Stomach (tissue), 9 donors: ENCODE data around the gene RBMS1. TPM values are rescaled to one million over a fixed set of nuclear protein-coding genes. Genes with fewer than 3 reads are reported as not detected.

Experiments
- DNase-seq, 2 donors: peaks; one replicate each; pipeline versions ENCODE4 v3.0.0 to v3.0.0-alpha.2; 2013 to 2019
- H3K27ac ChIP-seq, 5 donors: fragments of 200-600 bp in 4 of 5; sonication (generic) in 4 of 5; one replicate each; pipeline ENCODE4 v1.5.1; 2013 to 2019; ENCODE audit warnings: mild to moderate bottlenecking in 1 of 5, moderate library complexity in 1 of 5
- H3K27me3 ChIP-seq, 3 donors: fragments of 200-600 bp; sonication (generic); one replicate each; pipeline ENCODE4 v1.5.1; 2017 to 2019; ENCODE audit warnings: mixed run types in 1 of 3
- H3K36me3 ChIP-seq, 4 donors: fragments of 200-600 bp; sonication (generic); 1 replicate in 3 of 4; 2 replicates in 1 of 4; pipeline ENCODE4 v1.5.1; 2016 to 2019
- H3K4me1 ChIP-seq, 4 donors: fragments of 200-600 bp; sonication (generic); one replicate each; pipeline ENCODE4 v1.5.1; 2016 to 2019
- H3K4me3 ChIP-seq, 4 donors: fragments of 200-600 bp; sonication (generic) in 3 of 4; one replicate each; pipeline ENCODE4 v1.5.1; 2016 to 2019; ENCODE audit warnings: mild to moderate bottlenecking in 1 of 4
- H3K9me3 ChIP-seq, 4 donors: fragments of 200-600 bp; sonication (generic); one replicate each; pipeline ENCODE4 v1.5.1; 2016 to 2019
- CTCF ChIP-seq, 7 experiments: fragments of 450-650 bp in 4 of 7; fragments of 200-600 bp in 3 of 7; sonication (generic) in 3 of 7; IDR thresholded peaks; one replicate each; pipeline ENCODE4 v1.5.1; 2016 to 2019; ENCODE audit warnings: antibody characterized with exemption in 7 of 7, control low read depth in 2 of 7, mild to moderate bottlenecking in 1 of 7
- EP300 ChIP-seq: sonication (generic); formaldehyde crosslinking; IDR thresholded peaks from one replicate; pipeline ENCODE4 v1.6.1; 2017; ENCODE audit warnings: antibody characterized with exemption
- POLR2A ChIP-seq, 4 donors: fragments of 450-650 bp; IDR thresholded peaks; one replicate each; pipeline ENCODE4 v1.6.1; 2016; ENCODE audit warnings: antibody characterized with exemption in 4 of 4, control low read depth in 2 of 4, mild to moderate bottlenecking in 1 of 4, moderate library complexity in 1 of 4
- POLR2AphosphoS5 ChIP-seq, 3 donors: sonication (generic); formaldehyde crosslinking; IDR thresholded peaks; one replicate each; pipeline ENCODE4 v1.6.1; 2016; ENCODE audit warnings: antibody characterized with exemption in 3 of 3
- WGBS, 5 donors: extraction: QIAGEN DNeasy Blood & Tissue Kit in 3 of 5; methylation state at CpG; one replicate each; pipeline versions ENCODE4 v1.1.5 to v1.1.7; 2013 to 2018; 5-methylcytosine and 5-hydroxymethylcytosine counted together
- intact Hi-C: fragments of 100-400 bp; cut with DNase I; formaldehyde crosslinking; loops from one replicate; pipeline ENCODE4 v1.15.1; 2023; ENCODE audit warnings: low total_unique reads
- polyA plus RNA-seq, 3 donors: library from polyadenylated mRNA; stranded (reverse); fragments of 200-250 nt; gene quantifications; one replicate each; pipeline ENCODE4 v1.2.3, GENCODE V29; 2013
- total RNA-seq, 5 donors: library from RNA; depleted of rRNA; stranded (reverse); fragments of >200 nt; gene quantifications; one replicate each; pipeline versions ENCODE4 v1.1.0 to v1.2.3, GENCODE V29; 2014 to 2016
- donor health status: healthy with polysubstance abuse.
- donor health status: Bipolar disorder and iron deficiency.
- donor health status: healthy.

Gene RBMS1
- total and polyA plus RNA-seq, 8 donors, result 4.3 to 134 (median 27.8) TPM

- WGBS, 5 donors, result 43 to 72% (median 56%) methylated on average over 2 to 3 of the region's 3 CpGs
- H3K9me3 ChIP-seq, result no peaks in the 10 kb centered on the region
- no peaks in the 10 kb centered on the region for H3K36me3 ChIP-seq
- no peaks in the 10 kb centered on the region for H3K27me3 ChIP-seq
- H3K27ac ChIP-seq, result no peak overlapping the region
- H3K4me3 ChIP-seq, result no peak overlapping the region
- peaks cover 5 to 77% (median 41%) of the 10 kb centered on the region in 4 donors for H3K4me1 ChIP-seq
- TF ChIP-seq POLR2A (IDR thresholded peaks at IDR 0.05) (no peak), EP300 (no peak)
- intact Hi-C loops, result no loop called here
- DNase-seq, result no peak
Observed at GRCh38 chr2:160337728-160338127, 155.9 kb downstream of the RBMS1 start.

DNA sequence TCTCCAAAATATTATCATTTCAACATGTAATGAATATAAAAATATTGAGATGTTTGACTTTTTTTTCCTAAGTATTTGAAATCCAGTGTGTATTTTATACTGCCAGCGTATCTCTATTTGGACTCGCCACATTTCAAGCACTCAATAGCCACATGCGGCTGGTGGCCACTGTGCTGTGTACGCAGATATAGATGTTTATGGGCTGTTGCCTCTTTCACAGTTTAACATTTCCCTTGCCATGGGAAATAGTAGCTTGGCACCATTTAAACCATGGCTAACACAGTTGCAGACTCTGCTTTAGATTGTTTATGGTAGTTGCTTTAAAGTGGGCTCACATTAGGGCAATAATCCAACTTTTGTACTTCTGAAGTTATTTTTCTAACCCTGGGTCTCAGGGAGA lies 157.0 kb downstream of the RBMS1 start:
- intact Hi-C loops, result no loop called here
- H3K4me1 ChIP-seq, result peaks cover 5 to 80% (median 41%) of the 10 kb centered on the region in 4 donors
- 41 to 75% (median 70%) methylated on average over 4 of the region's 4 CpGs for WGBS, 5 donors

DNA sequence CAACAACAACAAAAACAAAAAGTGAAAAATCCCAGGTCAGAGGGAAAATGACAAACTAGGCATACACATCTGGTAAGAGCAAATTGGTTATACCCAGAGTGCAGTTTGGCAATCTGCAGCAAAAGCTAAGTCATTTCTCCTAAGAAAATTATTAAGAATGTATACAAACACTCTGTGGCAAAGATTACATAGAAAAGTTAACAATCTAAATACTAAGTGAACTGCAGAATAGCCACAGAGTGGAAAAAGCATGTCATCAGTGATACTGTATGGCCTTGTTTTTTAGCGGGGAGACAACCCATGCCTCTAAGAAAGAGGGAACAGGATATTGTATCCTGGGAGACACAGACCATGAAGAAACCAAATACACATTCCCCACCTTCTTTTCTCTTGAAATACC lies 157.5 kb downstream of the RBMS1 start:
- peaks cover 5 to 80% (median 42%) of the 10 kb centered on the region in 4 donors for H3K4me1 ChIP-seq
- peak in 1 of 2 donors; percentile 31 for DNase-seq
- TF ChIP-seq EP300 (no peak), POLR2A (IDR thresholded peaks at IDR 0.05) (no peak), CTCF (IDR thresholded peaks at IDR 0.05) (no peak), POLR2AphosphoS5 (IDR thresholded peaks at IDR 0.05) (no peak)
- no peak overlapping the region for H3K4me3 ChIP-seq
- intact Hi-C loops, result no loop called here
- H3K27me3 ChIP-seq, result no peaks in the 10 kb centered on the region
- no peaks in the 10 kb centered on the region for H3K9me3 ChIP-seq
- H3K36me3 ChIP-seq, result no peaks in the 10 kb centered on the region
- 44 to 63% (median 58%) methylated on average over 1 of the region's 1 CpG for WGBS, 5 donors
- no peak overlapping the region for H3K27ac ChIP-seq

More for the DNA sequence above, 157.0 kb downstream of the RBMS1 start:
- H3K4me3 ChIP-seq, result no peak overlapping the region
- peak overlapping the region in 1 of 5 donors; percentile 20 for H3K27ac ChIP-seq
- TF ChIP-seq POLR2AphosphoS5 (IDR thresholded peaks at IDR 0.05) (no peak), CTCF (IDR thresholded peaks at IDR 0.05) (no peak), POLR2A (IDR thresholded peaks at IDR 0.05) (no peak), EP300 (no peak)
- no peaks in the 10 kb centered on the region for H3K9me3 ChIP-seq
- H3K27me3 ChIP-seq, result no peaks in the 10 kb centered on the region
- H3K36me3 ChIP-seq, result no peaks in the 10 kb centered on the region
- no peak for DNase-seq

GRCh38 chr2:160335441-160335840 lies 158.2 kb downstream of the RBMS1 start:
- TF ChIP-seq POLR2AphosphoS5 (IDR thresholded peaks at IDR 0.05) (no peak), POLR2A (IDR thresholded peaks at IDR 0.05) (no peak), CTCF (IDR thresholded peaks at IDR 0.05) (no peak), EP300 (no peak)
- intact Hi-C loops, result no loop called here
- Histone ChIP-seq H3K27me3 (no peaks in the 10 kb centered on the region), H3K27ac (peak overlapping the region in 1 of 5 donors; percentile 44), H3K36me3 (no peaks in the 10 kb centered on the region), H3K4me3 (no peak overlapping the region), H3K4me1 (peaks cover 5 to 84% (median 44%) of the 10 kb centered on the region in 4 donors), H3K9me3 (no peaks in the 10 kb centered on the region)
- DNase-seq, result no peak
- WGBS, 5 donors, result 66 to 84% (median 78%) methylated on average over 5 of the region's 5 CpGs

- intact Hi-C loops, result no loop called here
Observed at GRCh38 chr2:160334028-160334741, 159.4 kb downstream of the RBMS1 start.

More at GRCh38 chr2:160334028-160334741, 159.4 kb downstream of the RBMS1 start:
- no peak overlapping the region for H3K4me3 ChIP-seq
- no peaks in the 10 kb centered on the region for H3K27me3 ChIP-seq
- WGBS, 5 donors, result 68 to 79% (median 70%) methylated on average over 4 of the region's 4 CpGs
- peaks cover 5 to 91% (median 44%) of the 10 kb centered on the region in 4 donors for H3K4me1 ChIP-seq
- H3K9me3 ChIP-seq, result no peaks in the 10 kb centered on the region
- H3K27ac ChIP-seq, result peak overlapping the region in 2 of 5 donors; percentile 2 to 44
- no peak for TF ChIP-seq EP300
- peak in 1 of 3 donors; percentile 41 for TF ChIP-seq POLR2AphosphoS5 (IDR thresholded peaks at IDR 0.05)
- TF ChIP-seq POLR2A (IDR thresholded peaks at IDR 0.05), result no peak
- TF ChIP-seq CTCF (IDR thresholded peaks at IDR 0.05), result no peak
- no peaks in the 10 kb centered on the region for H3K36me3 ChIP-seq
- DNase-seq, result peak in 1 of 2 donors; percentile 70
